WTC11 (cell line): ENCODE results near the gene GJB2. TPM values are rescaled to one million over a fixed set of nuclear protein-coding genes. Genes with fewer than 3 reads are reported as not detected.

ENCODE experiments used
- ATAC-seq: fragments of 200-7000 bp; cut with Tn5 transposase; 2 replicates; pipeline ENCODE4 v1.10.0; 2021; ENCODE audit warnings: mild to moderate bottlenecking, moderate library complexity
- CTCF ChIA-PET: fragments of 300-600 bp; sonication (Branson Sonifier 250); formaldehyde crosslinking; loops from one replicate; lab custom pipeline; 2021; ENCODE audit warnings: antibody characterized with exemption; lab: Charles Lee
- POLR2A ChIA-PET: fragments of 350-600 bp; sonication (Branson Sonifier 250); formaldehyde crosslinking; loops from one replicate; lab custom pipeline; 2021; ENCODE audit warnings: antibody characterized with exemption; lab: Charles Lee
- DNase-seq: peaks from one replicate; pipeline ENCODE4 v3.0.0; 2021; ENCODE audit warnings: low spot score
- H3K27ac Mint-ChIP-seq: 2 replicates; pipeline ENCODE4 v1.8.0; 2021; ENCODE audit warnings: mixed read lengths
- H3K27me3 Mint-ChIP-seq: 2 replicates; pipeline ENCODE4 v1.8.0; 2021; ENCODE audit warnings: low read depth, mild to moderate bottlenecking, moderate library complexity, mixed read lengths
- H3K36me3 Mint-ChIP-seq: 2 replicates; pipeline ENCODE4 v1.8.0; 2021; ENCODE audit warnings: mixed read lengths
- H3K4me1 Mint-ChIP-seq: 2 replicates; pipeline ENCODE4 v1.8.0; 2022; ENCODE audit warnings: mixed read lengths
- H3K4me3 Mint-ChIP-seq: 2 replicates; pipeline ENCODE4 v1.8.0; 2021; ENCODE audit warnings: mild to moderate bottlenecking, moderate library complexity, mixed read lengths
- H3K9me3 Mint-ChIP-seq: 2 replicates; pipeline ENCODE4 v1.8.0; 2021; ENCODE audit warnings: mixed read lengths
- ATF1 ChIP-seq: sonication (generic); formaldehyde crosslinking; IDR thresholded peaks from 2 replicates; pipeline ENCODE4 v1.8.1; 2023; ENCODE audit warnings: mild to moderate bottlenecking, moderate library complexity, missing genetic modification reagents
- ETV6 ChIP-seq: sonication (generic); formaldehyde crosslinking; IDR thresholded peaks from 2 replicates; pipeline ENCODE4 v1.8.1; 2022; ENCODE audit warnings: mild to moderate bottlenecking, missing genetic modification reagents
- FOXJ3 ChIP-seq: sonication (generic); formaldehyde crosslinking; IDR thresholded peaks from 2 replicates; pipeline ENCODE4 v1.9.0; 2021; ENCODE audit warnings: missing genetic modification reagents, mild to moderate bottlenecking, borderline replicate concordance
- FOXK1 ChIP-seq: sonication (generic); formaldehyde crosslinking; IDR thresholded peaks from 2 replicates; pipeline ENCODE4 v1.8.0; 2022; ENCODE audit warnings: mild to moderate bottlenecking, moderate library complexity, missing genetic modification reagents
- GTF2I ChIP-seq: fragments of 250-450 bp; sonication (Bioruptor Pico); conservative IDR thresholded peaks from 2 replicates; pipeline ENCODE4 v1.4.0; 2021; ENCODE audit warnings: mild to moderate bottlenecking
- NR2C2 ChIP-seq: sonication (generic); formaldehyde crosslinking; IDR thresholded peaks from 2 replicates; pipeline ENCODE4 v1.8.0; 2022; ENCODE audit warnings: mild to moderate bottlenecking, missing genetic modification reagents
- PRDM15 ChIP-seq: sonication (generic); formaldehyde crosslinking; IDR thresholded peaks from 2 replicates; pipeline ENCODE4 v1.8.0; 2022; ENCODE audit warnings: missing genetic modification reagents
- PREB ChIP-seq: sonication (generic); formaldehyde crosslinking; IDR thresholded peaks from 2 replicates; pipeline ENCODE4 v1.8.1; 2022; ENCODE audit warnings: mild to moderate bottlenecking, missing genetic modification reagents, moderate library complexity, borderline replicate concordance
- TEAD1 ChIP-seq: sonication (generic); formaldehyde crosslinking; IDR thresholded peaks from 2 replicates; pipeline ENCODE4 v1.8.0; 2022; ENCODE audit warnings: mild to moderate bottlenecking, missing genetic modification reagents
- USF2 ChIP-seq: sonication (generic); formaldehyde crosslinking; IDR thresholded peaks from 2 replicates; pipeline ENCODE4 v1.8.1; 2023; ENCODE audit warnings: mild to moderate bottlenecking, missing genetic modification reagents, moderate library complexity
- ZNF317 ChIP-seq: sonication (generic); formaldehyde crosslinking; IDR thresholded peaks from 2 replicates; pipeline ENCODE4 v1.8.1; 2023; ENCODE audit warnings: low read depth, mild to moderate bottlenecking, moderate library complexity, missing genetic modification reagents, borderline replicate concordance
- total RNA-seq: library from RNA; stranded (reverse); gene quantifications from 3 replicates; pipeline ENCODE4 v1.2.3, GENCODE V29; 2021
- TF ChIP-seq, protein P1 (sequence below): sonication (generic); formaldehyde crosslinking; IDR thresholded peaks from 2 replicates; pipeline ENCODE4 v1.8.0; 2023; ENCODE audit warnings: missing genetic modification reagents, mild to moderate bottlenecking, borderline replicate concordance
- TF ChIP-seq, protein P2 (sequence below): sonication (generic); formaldehyde crosslinking; conservative IDR thresholded peaks from 2 replicates; pipeline ENCODE4 v1.8.1; 2023; ENCODE audit warnings: mild to moderate bottlenecking, low read depth, missing genetic modification reagents, moderate library complexity
- TF ChIP-seq, protein P3 (sequence below): sonication (generic); formaldehyde crosslinking; IDR thresholded peaks from 2 replicates; pipeline ENCODE4 v1.8.1; 2023; ENCODE audit warnings: mild to moderate bottlenecking, missing genetic modification reagents

Gene GJB2
- total RNA-seq, 1 experiment from 2014 or later = 0.11 TPM

DNA sequence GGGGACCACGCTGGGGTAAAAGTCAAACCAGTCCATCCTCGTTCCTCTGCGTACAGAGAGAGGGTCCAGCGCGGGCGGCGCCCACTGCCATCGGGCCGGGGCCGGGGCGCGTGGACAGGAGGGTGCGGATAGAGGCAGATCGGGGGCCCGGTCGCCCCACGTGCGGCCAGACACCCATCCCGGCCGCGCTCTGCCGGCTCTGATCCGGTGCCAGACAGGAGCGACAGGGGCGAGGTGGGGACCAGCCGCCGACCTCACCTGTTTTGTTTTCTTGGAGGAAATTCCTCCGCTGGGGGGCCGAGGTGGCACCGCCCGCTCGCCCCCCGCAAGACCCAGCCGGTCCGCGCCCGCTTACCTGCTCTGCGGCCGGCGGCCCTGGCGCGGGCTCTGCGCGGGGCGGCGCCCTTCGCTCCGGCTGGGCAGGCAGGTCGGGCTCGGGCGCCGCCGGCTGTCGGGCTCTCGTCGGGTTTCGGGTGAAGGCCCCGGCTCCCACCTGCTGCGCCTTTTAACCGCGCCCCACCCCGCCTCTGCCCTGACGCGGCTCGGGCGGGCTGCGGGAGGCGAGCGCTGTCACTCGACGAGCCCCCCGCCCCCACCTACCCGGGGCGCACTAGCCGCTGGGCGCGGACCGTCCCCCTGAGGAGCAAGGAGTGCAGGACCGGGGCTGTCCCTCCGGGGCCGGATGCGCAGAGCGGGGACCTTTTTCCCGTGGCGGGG, 39.3 kb upstream of the GJB2 start, which contains the start of gene GJB6 (continued):
- TF ChIP-seq, protein P1, sequence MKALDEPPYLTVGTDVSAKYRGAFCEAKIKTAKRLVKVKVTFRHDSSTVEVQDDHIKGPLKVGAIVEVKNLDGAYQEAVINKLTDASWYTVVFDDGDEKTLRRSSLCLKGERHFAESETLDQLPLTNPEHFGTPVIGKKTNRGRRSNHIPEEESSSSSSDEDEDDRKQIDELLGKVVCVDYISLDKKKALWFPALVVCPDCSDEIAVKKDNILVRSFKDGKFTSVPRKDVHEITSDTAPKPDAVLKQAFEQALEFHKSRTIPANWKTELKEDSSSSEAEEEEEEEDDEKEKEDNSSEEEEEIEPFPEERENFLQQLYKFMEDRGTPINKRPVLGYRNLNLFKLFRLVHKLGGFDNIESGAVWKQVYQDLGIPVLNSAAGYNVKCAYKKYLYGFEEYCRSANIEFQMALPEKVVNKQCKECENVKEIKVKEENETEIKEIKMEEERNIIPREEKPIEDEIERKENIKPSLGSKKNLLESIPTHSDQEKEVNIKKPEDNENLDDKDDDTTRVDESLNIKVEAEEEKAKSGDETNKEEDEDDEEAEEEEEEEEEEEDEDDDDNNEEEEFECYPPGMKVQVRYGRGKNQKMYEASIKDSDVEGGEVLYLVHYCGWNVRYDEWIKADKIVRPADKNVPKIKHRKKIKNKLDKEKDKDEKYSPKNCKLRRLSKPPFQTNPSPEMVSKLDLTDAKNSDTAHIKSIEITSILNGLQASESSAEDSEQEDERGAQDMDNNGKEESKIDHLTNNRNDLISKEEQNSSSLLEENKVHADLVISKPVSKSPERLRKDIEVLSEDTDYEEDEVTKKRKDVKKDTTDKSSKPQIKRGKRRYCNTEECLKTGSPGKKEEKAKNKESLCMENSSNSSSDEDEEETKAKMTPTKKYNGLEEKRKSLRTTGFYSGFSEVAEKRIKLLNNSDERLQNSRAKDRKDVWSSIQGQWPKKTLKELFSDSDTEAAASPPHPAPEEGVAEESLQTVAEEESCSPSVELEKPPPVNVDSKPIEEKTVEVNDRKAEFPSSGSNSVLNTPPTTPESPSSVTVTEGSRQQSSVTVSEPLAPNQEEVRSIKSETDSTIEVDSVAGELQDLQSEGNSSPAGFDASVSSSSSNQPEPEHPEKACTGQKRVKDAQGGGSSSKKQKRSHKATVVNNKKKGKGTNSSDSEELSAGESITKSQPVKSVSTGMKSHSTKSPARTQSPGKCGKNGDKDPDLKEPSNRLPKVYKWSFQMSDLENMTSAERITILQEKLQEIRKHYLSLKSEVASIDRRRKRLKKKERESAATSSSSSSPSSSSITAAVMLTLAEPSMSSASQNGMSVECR (CRISPR knock-in tag) = no peak
- TF ChIP-seq GTF2I (CRISPR knock-in tag) (no peak), USF2 (no peak)
- TF ChIP-seq, protein P2, sequence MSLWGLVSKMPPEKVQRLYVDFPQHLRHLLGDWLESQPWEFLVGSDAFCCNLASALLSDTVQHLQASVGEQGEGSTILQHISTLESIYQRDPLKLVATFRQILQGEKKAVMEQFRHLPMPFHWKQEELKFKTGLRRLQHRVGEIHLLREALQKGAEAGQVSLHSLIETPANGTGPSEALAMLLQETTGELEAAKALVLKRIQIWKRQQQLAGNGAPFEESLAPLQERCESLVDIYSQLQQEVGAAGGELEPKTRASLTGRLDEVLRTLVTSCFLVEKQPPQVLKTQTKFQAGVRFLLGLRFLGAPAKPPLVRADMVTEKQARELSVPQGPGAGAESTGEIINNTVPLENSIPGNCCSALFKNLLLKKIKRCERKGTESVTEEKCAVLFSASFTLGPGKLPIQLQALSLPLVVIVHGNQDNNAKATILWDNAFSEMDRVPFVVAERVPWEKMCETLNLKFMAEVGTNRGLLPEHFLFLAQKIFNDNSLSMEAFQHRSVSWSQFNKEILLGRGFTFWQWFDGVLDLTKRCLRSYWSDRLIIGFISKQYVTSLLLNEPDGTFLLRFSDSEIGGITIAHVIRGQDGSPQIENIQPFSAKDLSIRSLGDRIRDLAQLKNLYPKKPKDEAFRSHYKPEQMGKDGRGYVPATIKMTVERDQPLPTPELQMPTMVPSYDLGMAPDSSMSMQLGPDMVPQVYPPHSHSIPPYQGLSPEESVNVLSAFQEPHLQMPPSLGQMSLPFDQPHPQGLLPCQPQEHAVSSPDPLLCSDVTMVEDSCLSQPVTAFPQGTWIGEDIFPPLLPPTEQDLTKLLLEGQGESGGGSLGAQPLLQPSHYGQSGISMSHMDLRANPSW (CRISPR knock-in tag) = no peak

DNA sequence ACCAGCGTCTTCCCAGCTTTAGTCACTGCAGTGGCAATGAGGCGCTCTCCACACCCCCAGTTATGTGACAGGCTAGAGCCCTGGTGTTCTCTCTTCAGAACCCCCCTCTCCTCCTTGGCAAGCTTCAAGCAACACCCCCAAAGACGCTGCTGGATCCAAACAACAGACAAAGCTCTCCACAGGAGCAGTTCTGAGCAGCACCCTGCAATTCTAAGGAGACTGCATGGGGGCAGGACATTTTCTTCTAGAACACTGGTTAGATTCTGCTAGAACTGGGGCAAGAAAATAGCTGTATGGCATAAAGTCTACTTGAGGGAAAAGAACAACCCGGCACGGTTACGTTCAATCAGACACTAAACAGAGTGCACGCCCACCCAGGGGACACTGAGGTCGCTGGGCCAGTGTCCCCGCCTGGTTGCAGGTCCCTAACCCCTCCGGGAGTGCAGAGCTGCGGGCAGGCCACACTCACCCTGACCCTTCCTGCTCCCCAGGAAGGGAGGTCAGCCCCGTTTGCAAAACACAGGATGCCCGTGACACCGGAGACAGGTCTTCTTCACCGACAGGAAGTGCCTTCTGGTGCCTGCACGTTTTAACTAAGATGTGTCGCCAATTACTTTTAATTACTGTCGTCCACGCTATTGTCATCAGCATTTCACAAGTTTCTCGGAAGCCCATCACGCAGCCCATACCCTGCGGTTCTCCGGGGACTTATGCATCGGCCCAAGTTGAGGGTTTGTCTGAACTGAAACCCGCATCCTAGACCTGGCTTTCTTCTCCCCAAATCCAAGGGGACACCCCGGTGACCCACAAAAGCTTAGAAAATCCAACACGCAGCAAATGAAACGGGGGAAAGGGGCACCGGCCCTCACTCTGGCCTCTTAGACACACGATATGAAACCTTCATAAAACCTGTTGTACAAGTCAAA, 38.4 kb upstream of the GJB2 start:
- Mint-ChIP-seq H3K27ac (no peak overlapping the region), H3K27me3 (peaks cover 82% of the 10 kb centered on the region), H3K9me3 (no peaks in the 10 kb centered on the region), H3K4me1 (peaks cover 9% of the 10 kb centered on the region), H3K36me3 (no peaks in the 10 kb centered on the region), H3K4me3 (peak overlapping the region; percentile 72)
- ATAC-seq (peak; percentile 31), DNase-seq (peak; percentile 28)
- TF ChIP-seq, protein P3, sequence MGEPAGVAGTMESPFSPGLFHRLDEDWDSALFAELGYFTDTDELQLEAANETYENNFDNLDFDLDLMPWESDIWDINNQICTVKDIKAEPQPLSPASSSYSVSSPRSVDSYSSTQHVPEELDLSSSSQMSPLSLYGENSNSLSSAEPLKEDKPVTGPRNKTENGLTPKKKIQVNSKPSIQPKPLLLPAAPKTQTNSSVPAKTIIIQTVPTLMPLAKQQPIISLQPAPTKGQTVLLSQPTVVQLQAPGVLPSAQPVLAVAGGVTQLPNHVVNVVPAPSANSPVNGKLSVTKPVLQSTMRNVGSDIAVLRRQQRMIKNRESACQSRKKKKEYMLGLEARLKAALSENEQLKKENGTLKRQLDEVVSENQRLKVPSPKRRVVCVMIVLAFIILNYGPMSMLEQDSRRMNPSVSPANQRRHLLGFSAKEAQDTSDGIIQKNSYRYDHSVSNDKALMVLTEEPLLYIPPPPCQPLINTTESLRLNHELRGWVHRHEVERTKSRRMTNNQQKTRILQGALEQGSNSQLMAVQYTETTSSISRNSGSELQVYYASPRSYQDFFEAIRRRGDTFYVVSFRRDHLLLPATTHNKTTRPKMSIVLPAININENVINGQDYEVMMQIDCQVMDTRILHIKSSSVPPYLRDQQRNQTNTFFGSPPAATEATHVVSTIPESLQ (CRISPR knock-in tag) = no peak
- TF ChIP-seq FOXK1 (CRISPR knock-in tag) = peak; percentile 31; the same call in 1 of the 2 replicates
- POLR2A ChIA-PET = no interaction called here
- CTCF ChIA-PET = interaction anchor here (1.4 kb wide), 1 partner anchor 34 kb away, joined by 10 read pairs; no protein-coding TSS in a partner anchor

- TF ChIP-seq ATF1 (CRISPR knock-in tag) = no peak
- TF ChIP-seq ETV6 (CRISPR knock-in tag) = no peak
- no peak for TF ChIP-seq TEAD1 (CRISPR knock-in tag)
- no peak for TF ChIP-seq ZNF317
- TF ChIP-seq PREB (CRISPR knock-in tag) = no peak
- no peak for TF ChIP-seq FOXJ3 (CRISPR knock-in tag)
- TF ChIP-seq NR2C2 = no peak
- TF ChIP-seq PRDM15 (CRISPR knock-in tag) = no peak
- ATAC-seq = no peak
- no peak for DNase-seq
- no peak overlapping the region for H3K27ac Mint-ChIP-seq
- H3K27me3 Mint-ChIP-seq = peaks cover 57% of the 10 kb centered on the region
- no peak overlapping the region for H3K4me3 Mint-ChIP-seq
- H3K36me3 Mint-ChIP-seq = no peaks in the 10 kb centered on the region
- H3K9me3 Mint-ChIP-seq = no peaks in the 10 kb centered on the region
- POLR2A ChIA-PET = no interaction called here
- peaks cover 9% of the 10 kb centered on the region for H3K4me1 Mint-ChIP-seq
- CTCF ChIA-PET = interaction anchor here (0.6 to 1.5 kb wide), 2 partner anchors 30 to 45 kb away, joined by 3 to 10 read pairs; no protein-coding TSS in a partner anchor
Observed at GRCh38 chr13:20227730-20228129, 35.0 kb upstream of the GJB2 start.
